IPS-11a (cell line): ENCODE measurements around the gene OSBPL9.
"Not testable (repeated sequence)": the region's sequence is repeated elsewhere in the genome, so short reads cannot be mapped to it uniquely, and the experiment has no call there.

ENCODE experiments used
- H3K4me3 ChIP-seq: one replicate; pipeline ENCODE4 v1.5.1; 2013; ENCODE audit warnings: low read depth, low read length, control low read depth

OSBPL9 gene

DNA sequence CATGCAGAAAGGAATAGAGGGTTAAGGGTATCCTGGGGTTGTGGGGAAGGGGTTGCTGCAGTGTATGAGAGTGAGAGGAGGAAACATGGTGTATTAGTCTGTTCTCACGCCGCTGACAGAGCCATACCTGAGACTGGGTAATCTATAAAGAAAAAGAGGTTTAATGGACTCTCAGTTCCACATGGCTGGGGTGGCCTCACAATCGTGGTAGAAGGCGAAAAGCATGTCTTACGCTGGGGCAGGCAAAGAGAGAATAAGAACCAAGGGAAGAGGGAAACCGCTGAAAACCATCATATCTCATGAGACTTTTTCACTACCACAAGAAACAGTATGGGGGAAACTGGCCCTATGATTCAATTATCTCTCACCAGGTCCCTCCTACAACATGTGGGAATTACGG lies 17.7 kb downstream of the OSBPL9 start:
- no peak overlapping the region for H3K4me3 ChIP-seq

DNA sequence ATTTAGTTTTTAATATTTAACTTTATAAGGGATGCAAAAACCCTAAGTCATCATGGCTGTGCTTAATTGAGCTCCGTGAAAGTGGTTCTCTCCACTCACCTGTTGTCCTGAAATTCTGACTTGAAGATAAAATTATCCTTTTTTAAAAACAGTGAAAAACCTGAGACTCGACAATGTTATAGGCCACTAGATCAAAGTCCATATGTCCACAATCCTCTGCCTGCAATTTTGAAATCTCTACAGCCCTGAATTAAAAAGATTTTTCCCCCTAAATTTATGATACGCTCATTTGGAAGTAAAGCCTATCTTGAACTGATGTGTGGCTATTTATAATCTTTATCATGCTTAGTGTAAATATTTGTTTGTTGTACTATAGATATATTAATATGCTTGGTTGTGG lies 18.7 kb downstream of the OSBPL9 start:
- H3K4me3 ChIP-seq: no peak overlapping the region

DNA sequence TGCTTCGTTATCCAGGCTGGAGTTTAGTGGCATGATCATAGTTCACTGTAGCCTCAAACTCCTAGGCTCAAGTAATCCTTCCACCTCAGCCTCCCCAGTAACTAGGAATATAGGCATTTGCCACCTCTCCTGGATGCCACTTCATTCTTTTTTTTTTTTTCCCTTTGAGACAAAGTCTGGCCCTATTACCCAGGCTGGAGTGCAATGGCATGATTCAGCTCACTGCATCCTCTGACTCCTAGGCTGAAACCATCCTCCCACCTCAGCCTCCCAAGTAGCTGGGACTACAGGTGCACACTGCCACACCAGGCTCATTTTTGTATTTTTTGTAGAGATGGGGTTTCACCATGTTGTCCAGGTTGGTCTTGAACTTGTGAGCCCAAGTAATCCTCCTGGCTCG lies 19.3 kb downstream of the OSBPL9 start:
- no peak overlapping the region for H3K4me3 ChIP-seq

DNA sequence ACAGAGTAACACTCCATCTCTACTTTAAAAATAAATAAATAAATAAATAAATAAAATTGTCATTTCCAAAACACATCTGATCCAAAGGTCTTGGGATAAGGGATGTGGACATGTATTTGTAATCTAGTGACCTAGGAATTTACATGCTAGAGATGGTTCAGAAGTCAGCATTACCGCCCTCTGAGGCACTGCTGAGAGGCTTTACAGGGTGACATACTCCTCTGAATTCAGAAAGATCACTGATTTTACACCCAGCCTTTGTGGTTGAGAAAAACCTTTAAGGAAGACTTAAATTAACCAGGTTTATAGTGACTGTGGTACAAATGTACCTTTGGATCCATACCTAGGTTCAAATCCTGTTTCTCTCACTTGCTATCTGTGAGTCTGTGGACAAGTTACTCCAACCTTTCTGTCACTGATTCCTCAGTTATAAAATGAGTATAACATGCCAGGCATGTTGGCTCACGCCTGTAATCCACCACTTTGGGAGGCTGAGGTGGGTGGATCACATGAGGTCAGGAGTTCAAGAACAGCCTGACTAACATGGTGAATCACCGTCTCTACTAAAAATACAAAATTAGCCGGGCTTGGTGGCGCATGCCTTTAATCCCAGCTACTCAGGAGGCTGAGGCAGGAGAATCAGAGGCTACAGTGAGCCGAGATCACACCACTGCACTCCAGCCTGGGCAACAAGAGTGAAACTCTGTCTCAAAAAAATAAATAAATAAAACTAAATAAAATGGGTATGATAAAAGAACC lies 20.1 kb downstream of the OSBPL9 start:
- no peak overlapping the region for H3K4me3 ChIP-seq

DNA sequence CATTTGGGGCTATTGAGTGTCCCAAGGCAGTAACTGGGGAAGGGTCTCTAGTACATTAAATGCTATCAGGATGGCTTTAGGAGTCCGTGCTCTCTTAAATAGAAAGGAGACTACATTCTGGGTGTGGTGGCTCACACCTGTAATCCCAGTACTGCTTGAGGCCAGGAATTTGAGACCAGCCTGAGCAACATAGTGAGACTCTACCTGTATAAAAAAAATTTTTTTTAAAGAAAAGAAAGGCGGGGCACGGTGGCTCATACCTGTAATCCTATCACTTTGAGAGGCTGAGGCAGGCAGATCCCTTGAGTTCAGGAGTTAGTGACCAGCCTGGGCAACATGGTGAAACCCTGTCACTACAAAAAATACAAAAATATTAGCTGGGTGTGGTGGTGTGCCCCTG lies 21.5 kb downstream of the OSBPL9 start:
- no peak overlapping the region for H3K4me3 ChIP-seq

DNA sequence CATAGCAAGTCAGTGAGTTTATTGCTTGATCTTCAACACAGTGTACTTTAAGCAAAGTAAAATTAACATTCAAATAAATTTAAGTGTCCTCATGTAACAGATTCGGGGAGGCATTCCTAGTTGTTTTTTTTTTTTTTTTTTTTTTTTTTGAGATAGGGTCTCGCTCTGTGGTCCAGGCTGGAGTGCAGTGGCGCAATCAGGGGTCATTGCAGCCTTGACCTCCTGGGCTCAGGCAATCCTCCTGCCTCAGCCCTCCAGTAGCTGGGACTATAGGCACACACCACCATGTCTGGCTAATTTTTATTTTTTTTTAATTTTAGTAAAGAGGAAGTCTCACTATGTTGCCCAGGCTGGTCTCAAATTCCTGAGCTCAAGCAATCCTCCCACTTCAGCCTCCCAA lies 22.8 kb downstream of the OSBPL9 start:
- H3K4me3 ChIP-seq: no peak overlapping the region

DNA sequence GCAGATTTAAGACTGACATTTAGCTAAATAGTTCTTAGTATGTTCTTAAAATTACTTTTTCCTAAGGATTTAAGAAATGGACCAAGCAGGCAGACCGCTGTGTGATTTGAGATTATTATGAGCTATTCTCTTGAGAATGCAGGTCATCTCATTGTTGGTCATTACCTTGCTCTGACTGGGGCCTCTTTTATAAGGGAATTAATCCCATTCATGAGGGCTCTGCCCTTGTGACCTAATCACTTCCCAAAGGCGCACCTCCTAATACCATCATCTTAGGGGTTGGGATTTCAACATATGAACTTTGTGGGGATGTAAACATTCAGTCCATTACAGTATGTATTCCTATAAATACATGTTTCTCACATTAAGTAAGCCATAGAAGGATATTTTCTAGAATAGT lies 24.2 kb downstream of the OSBPL9 start:
- H3K4me3 ChIP-seq: no peak overlapping the region

DNA sequence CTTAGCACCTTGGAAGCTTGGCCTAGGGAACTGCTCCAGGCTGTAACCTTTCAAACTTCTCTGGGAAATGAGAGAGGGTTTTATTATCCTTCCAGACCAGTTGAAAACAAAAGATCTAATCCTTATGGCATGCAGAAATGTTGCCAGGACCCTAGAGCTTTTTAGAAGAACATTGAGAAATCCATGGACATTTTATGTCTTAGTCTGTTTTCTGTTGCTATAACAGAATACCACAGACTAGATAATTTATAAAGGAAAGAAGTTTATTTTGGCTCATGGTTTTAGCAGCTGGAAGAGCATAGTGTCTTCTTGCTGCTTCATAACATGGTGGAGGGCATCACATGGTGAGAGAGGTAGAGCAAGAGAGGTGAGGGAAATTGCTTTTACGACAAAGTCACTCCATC lies 25.8 kb downstream of the OSBPL9 start:
- no peak overlapping the region for H3K4me3 ChIP-seq

DNA sequence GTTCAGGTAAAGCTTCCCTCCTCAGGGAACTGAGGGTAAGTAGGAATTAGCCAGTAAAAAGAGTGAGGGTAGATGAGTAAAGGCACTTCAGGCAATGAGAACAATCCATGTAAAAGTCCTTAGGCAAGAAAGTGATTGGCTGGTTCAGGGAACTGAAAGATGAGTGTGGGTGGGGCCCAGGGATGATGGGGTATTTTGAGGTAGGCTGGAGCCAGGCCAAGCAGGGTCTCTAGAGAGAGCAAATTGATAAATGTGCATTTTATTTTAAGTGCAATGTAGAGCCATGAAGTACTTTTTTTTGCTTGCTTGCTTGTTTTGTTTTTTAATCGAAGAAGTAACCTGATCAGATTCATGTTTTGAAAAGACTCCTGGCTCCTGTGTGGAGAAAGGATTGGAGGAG lies 26.5 kb downstream of the OSBPL9 start:
- no peak overlapping the region for H3K4me3 ChIP-seq

DNA sequence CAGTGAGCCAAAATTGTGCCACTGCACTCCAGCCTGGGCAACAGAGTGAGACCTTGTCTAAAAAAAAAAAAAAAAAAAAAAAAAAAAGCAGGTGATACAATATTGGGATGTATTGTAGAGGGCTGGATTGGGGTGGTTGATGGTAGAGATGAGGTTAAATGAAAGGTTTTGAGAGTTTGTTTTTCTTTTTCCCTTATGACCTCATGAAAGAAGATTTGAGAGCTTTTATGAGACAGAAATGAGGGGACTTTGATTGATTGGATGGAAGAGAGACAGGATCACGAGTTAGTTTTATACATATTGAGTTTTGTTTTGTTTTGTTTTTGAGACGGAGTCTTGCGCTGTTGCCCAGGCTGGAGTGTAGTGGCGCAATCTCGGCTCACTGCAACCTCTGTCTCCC lies 27.1 kb downstream of the OSBPL9 start:
- no peak overlapping the region for H3K4me3 ChIP-seq

DNA sequence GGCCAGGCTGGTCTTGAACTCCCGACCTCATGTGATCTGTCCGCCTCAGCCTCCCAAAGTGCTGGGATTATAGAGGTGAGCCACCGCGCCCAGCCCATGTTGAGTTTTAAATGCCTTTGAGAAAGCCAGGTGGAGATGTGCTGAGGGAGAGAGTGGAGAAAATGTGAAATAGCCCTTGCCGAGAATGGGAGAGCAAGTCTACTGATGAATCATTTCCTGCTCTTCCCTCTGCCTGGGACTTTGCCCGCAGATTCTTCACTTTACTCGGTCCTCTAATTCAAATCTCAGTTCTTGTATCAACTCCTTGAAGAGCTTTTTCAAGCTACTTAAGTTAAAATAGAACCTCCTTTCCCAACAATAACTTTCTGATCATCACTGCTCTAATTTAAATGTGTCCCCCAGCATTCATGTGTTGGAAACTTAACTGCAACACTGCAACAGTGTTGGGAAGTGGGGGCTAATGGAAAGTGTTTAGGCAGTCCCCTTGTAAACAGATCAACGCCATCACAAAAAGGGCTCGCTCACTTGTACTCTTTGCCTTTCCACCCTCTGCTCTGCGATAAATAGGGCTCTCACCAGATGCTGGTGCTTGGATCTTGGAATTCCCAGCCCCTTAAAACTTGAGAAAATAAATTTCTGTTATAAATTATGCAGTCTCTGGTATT lies 27.8 kb downstream of the OSBPL9 start:
- H3K4me3 ChIP-seq: no peak overlapping the region

DNA sequence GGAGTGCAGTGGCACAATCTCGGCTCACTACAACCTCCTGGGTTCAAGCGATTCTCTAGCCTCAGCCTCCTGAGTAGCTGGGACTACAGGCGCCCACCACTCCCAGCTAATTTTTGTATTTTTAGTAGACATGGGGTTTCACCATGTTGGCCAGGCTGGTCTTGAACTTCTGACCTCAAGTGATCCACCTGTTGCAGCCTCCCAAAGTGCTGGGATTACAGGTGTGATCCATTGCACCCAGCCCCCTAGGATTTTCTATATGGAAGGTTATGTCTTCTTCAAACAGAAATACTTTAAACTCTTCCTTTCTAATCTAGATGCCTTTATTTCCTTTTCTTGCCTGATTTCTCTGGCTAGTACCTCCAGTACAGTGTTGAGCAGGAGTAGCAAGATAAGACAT lies 29.7 kb downstream of the OSBPL9 start:
- H3K4me3 ChIP-seq: not testable (repeated sequence)

DNA sequence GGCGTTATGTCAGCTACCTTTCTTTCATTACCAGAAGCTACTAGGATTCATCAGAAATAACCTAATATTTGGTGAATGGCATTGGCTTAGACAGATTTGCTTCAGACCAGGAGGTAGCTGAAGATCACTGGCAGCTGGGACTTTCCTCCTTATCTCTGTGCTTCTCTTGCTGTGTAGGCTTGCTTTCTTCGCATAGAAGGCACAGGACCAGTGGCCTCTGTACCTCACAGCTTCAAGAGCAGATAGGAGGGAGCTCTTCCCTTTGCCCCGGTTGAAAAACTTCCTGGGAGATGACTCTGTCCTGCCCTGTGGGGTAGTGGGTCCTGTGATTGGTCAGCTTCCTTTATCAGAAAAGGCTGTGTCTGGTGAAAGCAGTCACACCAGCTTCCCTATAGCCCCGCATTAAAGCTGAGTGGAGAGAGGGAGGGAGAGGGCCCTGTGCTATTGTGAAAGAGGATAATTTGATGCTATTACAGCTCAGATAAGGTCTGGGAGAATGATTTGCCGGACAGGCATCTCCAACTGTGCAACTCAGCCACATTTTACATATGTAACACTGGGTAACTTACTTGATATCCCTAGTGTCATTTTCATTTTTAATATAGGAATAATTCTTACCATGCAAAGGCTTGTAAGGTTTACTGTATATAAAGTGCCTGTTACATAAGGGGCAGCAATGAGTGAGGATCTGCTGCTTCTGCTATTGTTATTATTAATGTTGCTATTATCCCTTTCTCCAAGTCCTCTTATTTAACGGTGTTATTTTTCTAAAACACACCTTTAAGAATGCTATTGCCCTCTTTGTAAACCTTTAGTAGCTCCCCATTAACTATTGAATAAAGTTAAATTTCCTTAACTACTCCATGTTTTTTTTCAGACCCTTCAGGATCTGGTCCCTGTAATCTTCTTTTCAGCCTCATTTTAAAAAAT lies 31.6 kb downstream of the OSBPL9 start:
- no peak overlapping the region for H3K4me3 ChIP-seq

DNA sequence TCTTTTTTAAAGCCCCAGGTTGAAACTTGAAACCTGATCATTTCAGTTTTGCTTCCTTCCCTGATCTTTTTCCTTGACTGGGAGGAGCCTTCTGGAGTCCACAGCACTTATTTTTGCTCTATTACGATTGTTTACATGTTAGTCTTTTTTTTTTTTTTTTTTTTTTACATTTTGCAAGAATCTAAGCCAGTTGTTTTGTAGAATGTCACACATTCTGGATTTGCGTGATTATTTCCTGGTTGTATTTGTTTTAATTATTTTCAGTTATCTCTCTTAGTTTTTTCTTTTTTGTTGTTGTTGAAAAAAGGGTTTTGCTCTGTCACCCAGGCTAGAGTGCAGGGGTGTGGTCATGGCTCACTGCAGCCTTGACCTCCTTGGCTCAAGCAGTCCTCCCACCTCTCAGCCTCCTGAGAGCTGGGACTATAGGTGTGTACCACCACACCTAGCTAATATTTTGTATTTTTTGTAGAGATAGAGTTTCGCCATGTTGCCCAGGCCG lies 32.8 kb downstream of the OSBPL9 start:
- H3K4me3 ChIP-seq: no peak overlapping the region

DNA sequence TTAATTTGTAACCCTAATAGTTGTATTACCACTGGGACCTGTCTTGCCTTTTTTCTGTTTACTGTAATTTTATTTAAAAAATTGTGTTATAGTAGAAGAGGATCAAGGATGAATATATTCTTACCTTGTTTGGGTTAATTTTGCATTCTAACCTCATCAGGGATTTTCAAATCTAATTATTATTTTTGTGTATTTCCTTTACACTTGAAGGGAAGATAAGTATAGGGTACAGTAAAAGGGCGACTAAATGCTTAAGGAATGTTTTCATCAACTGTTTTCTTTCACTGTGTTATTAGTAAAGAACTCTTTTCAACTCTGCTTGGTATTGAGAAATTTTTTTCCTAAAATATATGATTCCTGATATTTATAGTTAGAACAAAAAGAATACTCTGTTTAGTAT lies 33.3 kb downstream of the OSBPL9 start:
- no peak overlapping the region for H3K4me3 ChIP-seq

DNA sequence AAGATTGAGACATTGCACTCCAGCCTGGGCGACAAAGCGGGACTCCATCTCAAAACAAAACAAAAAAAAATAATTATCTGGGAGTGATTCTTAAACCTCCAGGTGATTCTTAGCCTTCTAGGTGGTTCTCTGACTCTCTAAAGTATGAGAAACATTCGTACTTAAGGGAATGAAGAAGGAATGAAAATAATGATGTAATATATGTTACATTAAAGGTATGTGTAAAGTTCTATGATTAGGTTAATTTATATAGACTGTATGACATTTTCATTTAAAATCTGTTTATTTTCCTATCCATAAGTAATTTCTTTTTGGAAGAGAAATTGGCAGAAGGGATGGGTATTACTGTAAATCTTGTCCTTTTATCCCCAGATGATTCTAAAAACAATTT lies 34.7 kb downstream of the OSBPL9 start:
- no peak overlapping the region for H3K4me3 ChIP-seq

DNA sequence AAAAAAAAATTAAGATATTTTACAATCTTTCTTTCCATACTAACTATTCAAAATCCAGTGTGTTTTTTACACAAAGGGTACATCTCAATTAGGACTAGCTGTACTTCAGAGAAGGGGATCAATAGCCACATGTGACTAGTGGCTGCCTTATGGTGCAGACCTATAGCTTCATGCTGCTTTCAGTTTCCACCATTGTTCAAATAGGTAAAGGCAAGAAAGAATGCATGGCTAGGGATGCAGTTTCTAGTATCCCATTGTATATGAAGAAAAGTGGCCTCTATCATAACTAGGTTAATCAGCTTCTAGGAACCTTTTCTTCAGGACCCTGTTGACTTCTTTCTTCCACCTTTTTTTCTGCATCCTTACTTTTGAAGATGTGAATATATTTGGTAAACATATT lies 35.7 kb downstream of the OSBPL9 start:
- no peak overlapping the region for H3K4me3 ChIP-seq

DNA sequence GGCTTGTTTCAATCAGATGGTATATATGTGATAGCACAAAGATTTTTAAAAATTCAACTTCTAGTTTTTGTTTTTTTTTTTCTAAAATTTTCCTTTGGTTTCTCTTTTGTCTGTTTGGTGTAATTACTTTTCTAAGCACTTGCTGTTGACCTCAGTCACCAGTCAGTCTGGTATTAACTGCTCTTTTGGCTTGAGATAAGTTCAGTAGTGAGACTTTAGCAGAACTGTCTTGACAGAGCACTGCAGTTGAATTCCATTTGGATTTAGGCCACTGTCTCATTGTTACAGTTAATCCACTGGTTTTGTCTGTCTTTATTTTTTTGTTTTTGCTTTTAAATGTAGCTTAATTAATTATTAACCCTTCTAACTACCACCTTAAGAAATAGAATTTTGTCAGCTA lies 36.2 kb downstream of the OSBPL9 start:
- H3K4me3 ChIP-seq: no peak overlapping the region

DNA sequence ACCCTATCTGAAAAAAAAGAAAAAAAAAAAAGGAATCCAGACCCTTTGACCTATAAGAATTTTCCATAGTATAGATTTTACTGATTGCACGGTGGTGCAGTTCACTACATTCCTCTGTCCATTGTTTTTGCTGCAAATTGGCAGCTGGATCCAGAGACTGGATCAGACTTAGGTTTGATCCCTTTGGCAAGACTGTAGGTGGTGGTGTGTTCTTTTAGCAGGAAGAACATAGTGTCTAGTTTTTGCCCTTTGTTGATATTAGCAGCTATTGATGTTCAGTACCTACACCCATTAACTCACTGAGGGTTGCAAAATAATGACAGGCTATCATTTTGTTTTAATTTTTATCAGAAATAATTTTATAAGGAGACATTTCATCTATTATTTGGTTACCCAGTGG lies 37.1 kb downstream of the OSBPL9 start:
- no peak overlapping the region for H3K4me3 ChIP-seq

DNA sequence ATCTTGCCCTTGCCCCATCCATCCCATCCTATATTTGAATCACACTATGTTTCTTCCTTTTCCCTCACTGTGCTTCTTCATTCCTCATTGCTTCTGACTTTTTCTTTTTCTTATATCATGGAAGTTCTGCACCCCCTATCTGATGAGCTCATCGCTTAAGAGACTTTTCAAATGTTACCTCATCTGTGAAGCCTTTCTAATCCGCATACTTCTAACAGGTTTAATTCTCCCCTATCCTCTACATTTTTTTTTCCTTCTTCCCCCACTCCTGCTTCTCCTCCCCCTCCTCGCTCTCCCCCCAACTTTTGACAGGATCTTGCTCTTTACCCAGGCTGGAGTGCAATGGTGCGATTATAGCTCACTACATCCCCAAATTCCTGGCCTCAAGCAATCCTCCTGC lies 39.5 kb downstream of the OSBPL9 start:
- H3K4me3 ChIP-seq: no peak overlapping the region

DNA sequence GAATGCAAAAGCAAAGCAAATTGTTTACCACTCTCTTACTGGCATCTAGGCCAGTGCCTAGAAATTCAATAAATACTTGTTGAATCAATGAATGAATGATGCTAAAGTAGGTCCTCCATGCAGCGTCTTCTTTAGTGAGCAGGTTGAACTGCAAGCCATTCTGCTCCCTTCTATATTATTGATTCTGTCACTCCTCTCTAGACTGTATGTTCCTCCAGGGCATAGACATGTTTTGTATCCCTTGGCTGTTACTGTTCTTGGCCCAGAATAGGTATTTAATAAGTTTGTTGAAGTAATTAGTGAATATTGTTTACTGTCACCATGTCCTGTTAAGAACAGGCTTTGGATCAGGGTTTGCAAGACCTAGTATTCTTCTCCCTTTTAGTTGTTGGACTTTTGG lies 43.7 kb downstream of the OSBPL9 start:
- no peak overlapping the region for H3K4me3 ChIP-seq

DNA sequence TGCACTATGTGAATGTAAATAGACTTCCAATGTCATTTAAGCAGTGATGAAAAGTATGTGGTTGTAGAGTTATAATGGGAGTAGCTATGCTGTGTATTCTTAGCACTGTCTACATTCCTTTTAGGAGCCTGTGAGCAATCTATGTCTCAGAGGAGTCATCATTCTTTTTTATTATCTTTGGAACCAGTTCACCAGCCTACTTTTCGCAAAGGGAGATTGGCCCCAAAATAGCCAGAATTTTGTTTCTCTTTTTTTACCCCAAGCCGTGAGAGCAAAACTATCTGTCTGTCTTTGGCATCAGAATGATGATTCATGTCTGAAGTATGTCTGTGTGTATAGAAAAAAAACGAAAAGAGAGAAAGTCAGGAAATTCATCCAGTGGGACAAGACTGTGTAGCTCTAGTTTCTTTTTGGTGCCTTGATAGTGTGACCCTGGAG lies 44.2 kb downstream of the OSBPL9 start:
- H3K4me3 ChIP-seq: no peak overlapping the region
